IPS-20b (cell line): ENCODE measurements around the gene NASP.
A peak's percentile ranks its signal among the peaks of the same experiment; 100 is the strongest.

Source experiments
- H3K27ac ChIP-seq: one replicate; pipeline ENCODE4 v1.5.1; 2013; ENCODE audit warnings: low read length
- H3K27me3 ChIP-seq: 2 replicates; pipeline ENCODE4 v1.6.1; 2013; ENCODE audit warnings: mild to moderate bottlenecking, low read length, inconsistent platforms; ENCODE audit not compliant: insufficient read depth
- H3K36me3 ChIP-seq: 2 replicates; pipeline ENCODE4 v1.6.1; 2013; ENCODE audit warnings: low read depth, mild to moderate bottlenecking, inconsistent platforms, low read length, moderate library complexity; ENCODE audit not compliant: insufficient read depth
- H3K4me1 ChIP-seq: 2 replicates; pipeline ENCODE4 v1.6.1; 2013; ENCODE audit warnings: mild to moderate bottlenecking, control low read depth, inconsistent platforms, low read length, moderate library complexity; ENCODE audit not compliant: insufficient read depth
- H3K4me3 ChIP-seq: 2 replicates; pipeline ENCODE4 v1.5.1; 2013; ENCODE audit warnings: mild to moderate bottlenecking, low read length, inconsistent platforms
- H3K9ac ChIP-seq: 2 replicates; pipeline ENCODE4 v1.6.1; 2013; ENCODE audit warnings: low read depth, mild to moderate bottlenecking, inconsistent platforms, low read length, moderate library complexity
- H3K9me3 ChIP-seq: 2 replicates; pipeline ENCODE4 v1.6.1; 2013; ENCODE audit warnings: mild to moderate bottlenecking, low read depth, low read length, inconsistent platforms; ENCODE audit not compliant: insufficient read depth

Gene NASP

GRCh38 chr1:45583666-45584350 lies at the start of gene NASP:
Gene NASP, plus strand, starts transcription at chr1:45584041. Its CDS starts 106 bp downstream, at chr1:45584147.
- peak within 1 kb of the TSS; percentile 97 for H3K9ac ChIP-seq
- H3K36me3 ChIP-seq: peaks cover 37% of the 10 kb centered on the region
- H3K27me3 ChIP-seq: no peaks in the 10 kb centered on the region
- peaks cover 6% of the 10 kb centered on the region; the same call in 1 of the 2 replicates for H3K4me1 ChIP-seq
- no peaks in the 10 kb centered on the region for H3K9me3 ChIP-seq
- peak within 1 kb of the TSS; percentile 89 for H3K27ac ChIP-seq
- H3K4me3 ChIP-seq: peak within 1 kb of the TSS; percentile 90

DNA sequence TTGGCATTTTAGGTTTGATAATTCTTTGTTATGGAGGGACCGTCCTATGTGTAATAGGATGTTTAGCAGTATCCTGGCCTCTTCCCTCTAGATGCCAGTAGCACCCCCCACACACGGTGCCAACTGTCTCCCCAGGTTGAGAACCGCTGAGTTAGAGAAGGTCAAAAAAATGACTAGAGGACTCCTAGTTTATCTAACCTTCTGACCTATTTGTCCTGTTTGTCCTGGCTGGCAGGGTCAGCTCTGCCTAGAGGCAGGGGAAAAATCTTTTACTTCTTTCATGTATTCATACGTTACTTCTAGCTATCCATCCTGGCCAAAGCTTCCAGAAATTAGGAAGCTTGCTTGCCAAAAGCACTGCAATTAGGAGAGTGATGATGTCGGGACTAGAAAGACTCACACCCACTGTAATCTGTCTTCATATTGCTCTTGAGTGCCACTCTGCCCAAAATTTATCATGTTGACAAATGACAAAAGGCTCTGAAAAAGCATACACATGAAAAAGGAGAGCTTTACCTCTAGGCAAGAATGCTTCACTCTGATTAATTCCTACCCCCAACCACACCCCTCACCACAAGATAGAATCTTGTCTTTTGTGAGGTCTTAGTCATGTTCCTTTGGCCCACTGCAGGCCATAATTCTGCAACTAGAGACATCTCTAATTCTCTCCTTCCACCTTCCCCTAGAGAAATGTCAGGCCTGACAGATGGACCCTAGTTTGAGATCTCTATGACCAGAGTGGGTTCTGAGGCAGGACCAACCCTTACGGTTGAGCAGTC lies 47.7 kb upstream of the NASP start:
- H3K27ac ChIP-seq: no peak overlapping the region
- no peak overlapping the region for H3K9ac ChIP-seq
- no peaks in the 10 kb centered on the region for H3K9me3 ChIP-seq
- no peaks in the 10 kb centered on the region for H3K27me3 ChIP-seq
- no peaks in the 10 kb centered on the region for H3K36me3 ChIP-seq
- H3K4me1 ChIP-seq: no peaks in the 10 kb centered on the region
- no peak overlapping the region for H3K4me3 ChIP-seq

- no peaks in the 10 kb centered on the region for H3K36me3 ChIP-seq
- H3K4me3 ChIP-seq: no peak overlapping the region
- no peaks in the 10 kb centered on the region for H3K9me3 ChIP-seq
- no peaks in the 10 kb centered on the region for H3K4me1 ChIP-seq
- H3K27me3 ChIP-seq: no peaks in the 10 kb centered on the region
- H3K27ac ChIP-seq: no peak overlapping the region
- H3K9ac ChIP-seq: no peak overlapping the region
These were observed 47.0 kb upstream of the NASP start for GRCh38 chr1:45536886-45537285.

- Histone ChIP-seq H3K36me3 (no peaks in the 10 kb centered on the region), H3K4me1 (no peaks in the 10 kb centered on the region), H3K27me3 (no peaks in the 10 kb centered on the region), H3K9me3 (no peaks in the 10 kb centered on the region), H3K9ac (no peak overlapping the region), H3K4me3 (no peak overlapping the region), H3K27ac (no peak overlapping the region)
These were observed 42.6 kb upstream of the NASP start for GRCh38 chr1:45541193-45541592.

DNA sequence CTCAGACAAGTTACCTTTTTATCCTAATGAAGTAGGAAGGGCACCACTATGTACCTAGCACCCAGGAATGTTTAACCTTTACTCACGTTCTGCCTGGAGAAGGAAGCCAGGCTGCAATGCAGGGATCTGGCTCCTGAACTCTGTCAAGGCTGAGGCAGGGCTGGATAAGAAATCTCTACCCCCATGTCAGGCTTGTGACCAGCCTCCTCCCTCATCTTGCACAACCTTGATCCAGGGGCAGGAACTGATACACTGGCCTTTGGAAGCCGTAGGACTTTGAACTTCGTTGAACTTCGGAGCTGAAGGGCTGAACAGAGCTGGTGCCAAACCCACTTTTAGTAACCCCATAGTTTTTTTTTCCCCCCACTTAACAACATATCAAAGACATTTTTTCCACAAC lies 41.2 kb upstream of the NASP start:
- H3K27me3 ChIP-seq: no peaks in the 10 kb centered on the region
- no peak overlapping the region for H3K27ac ChIP-seq
- H3K9me3 ChIP-seq: no peaks in the 10 kb centered on the region
- no peaks in the 10 kb centered on the region for H3K36me3 ChIP-seq
- no peaks in the 10 kb centered on the region for H3K4me1 ChIP-seq
- H3K4me3 ChIP-seq: no peak overlapping the region
- no peak overlapping the region for H3K9ac ChIP-seq

GRCh38 chr1:45543581-45544417 lies 40.0 kb upstream of the NASP start:
- Histone ChIP-seq H3K9me3 (no peaks in the 10 kb centered on the region), H3K27ac (no peak overlapping the region), H3K4me3 (no peak overlapping the region), H3K9ac (no peak overlapping the region), H3K36me3 (no peaks in the 10 kb centered on the region), H3K27me3 (no peaks in the 10 kb centered on the region), H3K4me1 (no peaks in the 10 kb centered on the region)

DNA sequence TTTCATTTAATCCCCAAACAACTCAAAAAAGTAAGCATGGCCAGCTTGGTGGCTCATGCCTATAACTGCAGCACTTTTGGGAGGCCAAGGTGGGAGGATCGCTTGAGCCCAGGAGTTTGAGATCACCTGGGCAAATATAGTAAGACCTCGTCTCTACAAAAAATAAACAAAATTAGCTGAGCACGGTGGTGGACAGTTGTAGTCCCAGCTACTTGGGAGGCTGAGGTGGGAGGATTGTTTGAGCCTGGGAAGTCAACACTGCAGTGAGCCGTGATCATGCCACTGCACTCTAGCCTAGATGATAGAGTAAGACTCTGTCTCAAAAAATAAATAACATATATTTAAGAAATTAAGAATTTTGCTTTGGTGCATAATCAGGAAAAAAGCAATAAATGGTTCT lies 39.3 kb upstream of the NASP start:
- no peaks in the 10 kb centered on the region for H3K9me3 ChIP-seq
- H3K27ac ChIP-seq: no peak overlapping the region
- no peak overlapping the region for H3K9ac ChIP-seq
- H3K4me1 ChIP-seq: no peaks in the 10 kb centered on the region
- no peaks in the 10 kb centered on the region for H3K27me3 ChIP-seq
- H3K36me3 ChIP-seq: no peaks in the 10 kb centered on the region
- H3K4me3 ChIP-seq: no peak overlapping the region

- no peaks in the 10 kb centered on the region for H3K27me3 ChIP-seq
- H3K9me3 ChIP-seq: no peaks in the 10 kb centered on the region
- no peak overlapping the region for H3K9ac ChIP-seq
- no peak overlapping the region for H3K27ac ChIP-seq
- H3K4me1 ChIP-seq: no peaks in the 10 kb centered on the region
- H3K4me3 ChIP-seq: no peak overlapping the region
- no peaks in the 10 kb centered on the region for H3K36me3 ChIP-seq
These were observed 38.8 kb upstream of the NASP start for GRCh38 chr1:45545019-45545493.

- H3K36me3 ChIP-seq: no peaks in the 10 kb centered on the region
- H3K27me3 ChIP-seq: no peaks in the 10 kb centered on the region
- no peaks in the 10 kb centered on the region for H3K4me1 ChIP-seq
- no peak overlapping the region for H3K4me3 ChIP-seq
- H3K9me3 ChIP-seq: no peaks in the 10 kb centered on the region
- no peak overlapping the region for H3K9ac ChIP-seq
- H3K27ac ChIP-seq: no peak overlapping the region
These were observed 38.1 kb upstream of the NASP start for GRCh38 chr1:45545553-45546310.

DNA sequence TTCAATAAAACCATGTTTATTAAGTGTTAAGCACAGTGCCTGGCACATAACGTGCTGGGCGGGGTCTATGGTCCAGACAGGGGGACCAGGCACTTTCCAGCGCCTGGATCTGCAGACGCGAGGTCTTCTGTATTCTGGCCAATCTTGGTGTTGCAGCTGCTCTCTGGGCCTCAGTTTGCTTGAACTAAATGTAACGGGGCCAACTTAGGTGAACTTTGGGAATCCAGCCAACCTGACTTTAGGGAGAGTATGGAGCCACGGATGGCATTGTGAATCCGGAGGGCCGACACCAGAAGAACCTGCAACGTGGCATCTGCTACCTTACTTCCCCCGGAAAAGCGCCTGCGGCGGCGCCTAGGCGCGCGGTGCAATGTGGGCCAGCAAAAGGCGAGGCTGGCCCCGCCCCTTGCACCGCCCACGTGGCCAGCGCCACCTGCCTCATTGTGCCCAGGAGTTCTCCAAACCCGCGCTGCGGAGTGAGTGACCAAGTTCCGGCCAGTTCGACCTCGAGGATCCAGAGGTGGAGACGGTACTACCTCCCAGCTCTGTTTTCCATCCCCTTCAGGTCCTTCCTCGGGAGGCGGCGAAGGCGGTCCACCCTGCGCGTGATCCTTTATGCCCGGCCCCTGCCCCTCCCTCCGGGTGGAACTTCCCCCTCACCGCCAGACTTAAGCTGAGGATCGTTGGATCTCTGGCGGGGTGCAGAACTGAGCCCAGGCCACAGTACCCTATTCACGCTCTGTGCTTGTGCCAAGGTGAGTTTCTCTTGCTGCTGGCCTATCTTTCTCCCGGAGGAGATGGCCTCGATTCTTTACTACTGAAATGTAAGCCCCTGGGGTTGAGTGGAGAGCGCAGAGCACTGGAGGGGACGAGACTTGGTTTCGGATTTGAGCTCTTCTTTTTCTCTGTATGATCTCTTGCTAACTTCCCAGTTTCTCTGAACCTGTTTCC lies 33.2 kb upstream of the NASP start, which contains the start of gene AKR1A1:
TSS of gene AKR1A1 (plus strand) at position 426 of the 951 bp plus-strand sequence. CDS start 10,969 bp downstream, outside the sequence.
- H3K9me3 ChIP-seq: no peaks in the 10 kb centered on the region
- H3K9ac ChIP-seq: peak within 1 kb of the TSS; percentile 99
- H3K27ac ChIP-seq: peak within 1 kb of the TSS; percentile 74
- no peaks in the 10 kb centered on the region for H3K4me1 ChIP-seq
- H3K27me3 ChIP-seq: no peaks in the 10 kb centered on the region
- peak within 1 kb of the TSS; percentile 91 for H3K4me3 ChIP-seq
- peaks cover 32% of the 10 kb centered on the region for H3K36me3 ChIP-seq
